Effector CD8-positive, alpha-beta T cell (primary cell): ENCODE data around the gene HOXD8.

Experiments used
- DNase-seq: peaks from one replicate; lab custom pipeline; 2025; lab: John Stamatoyannopoulos, UW

Gene HOXD8

GRCh38 chr2:176090862-176091261 lies 38.6 kb upstream of the HOXD8 start:
- DNase-seq, result no peak

GRCh38 chr2:176091329-176092258 lies 37.9 kb upstream of the HOXD8 start:
- no peak for DNase-seq

GRCh38 chr2:176092270-176093144 lies 37.0 kb upstream of the HOXD8 start, which contains the start of gene HOXD13:
Gene HOXD13, plus strand, starts transcription at chr2:176092721. Its CDS starts 170 bp downstream, at chr2:176092891.
- DNase-seq, result no peak

- no peak for DNase-seq
Observed at GRCh38 chr2:176093145-176093897, 36.2 kb upstream of the HOXD8 start.

GRCh38 chr2:176093898-176094249 lies 35.6 kb upstream of the HOXD8 start:
- no peak for DNase-seq

GRCh38 chr2:176094349-176094748 lies 35.2 kb upstream of the HOXD8 start:
- DNase-seq, result no peak

- DNase-seq, result no peak
Observed at GRCh38 chr2:176095421-176095820, 34.1 kb upstream of the HOXD8 start.

- DNase-seq, result no peak
Observed at GRCh38 chr2:176096243-176096985, 33.1 kb upstream of the HOXD8 start.

GRCh38 chr2:176096986-176097819 lies 32.3 kb upstream of the HOXD8 start:
- DNase-seq, result peak; percentile 40

- no peak for DNase-seq
Observed at GRCh38 chr2:176097820-176098365, 31.6 kb upstream of the HOXD8 start.

- no peak for DNase-seq
Observed at GRCh38 chr2:176098366-176099158, 30.9 kb upstream of the HOXD8 start.

- no peak for DNase-seq
Observed at GRCh38 chr2:176099159-176099727, 30.3 kb upstream of the HOXD8 start.

- DNase-seq, result no peak
Observed at GRCh38 chr2:176099728-176100546, 29.6 kb upstream of the HOXD8 start, which contains the start of gene HOXD12. Gene HOXD12, plus strand, starts transcription at chr2:176099795. Its CDS starts 7 bp downstream, at chr2:176099802.

GRCh38 chr2:176100547-176101140 lies 28.9 kb upstream of the HOXD8 start:
- no peak for DNase-seq

GRCh38 chr2:176101216-176101830 lies 28.2 kb upstream of the HOXD8 start:
- no peak for DNase-seq

GRCh38 chr2:176101842-176102241 lies 27.7 kb upstream of the HOXD8 start:
- DNase-seq, result no peak

GRCh38 chr2:176102309-176102866 lies 27.1 kb upstream of the HOXD8 start:
- no peak for DNase-seq
